ENCODE data around the gene GSC2.

GSC2 gene

GRCh38 chr22:19151329-19152191 is 1.5 kb upstream of the GSC2 start:
- DNase-seq: no peak

- DNase-seq: no peak
Observed at GRCh38 chr22:19150482-19151328, 613 bp upstream of the GSC2 start.

GRCh38 chr22:19149047-19149883 is 827 bp downstream of the GSC2 start:
- no peak for DNase-seq

GRCh38 chr22:19148417-19149046 is 1.6 kb downstream of the GSC2 start:
- DNase-seq: no peak

GRCh38 chr22:19147195-19147780 is 2.8 kb downstream of the GSC2 start:
- DNase-seq: no peak

GRCh38 chr22:19146215-19146968 is 3.7 kb downstream of the GSC2 start:
- no peak for DNase-seq

- DNase-seq: no peak
Observed at GRCh38 chr22:19143967-19144400, 6.1 kb downstream of the GSC2 start.

- DNase-seq: no peak
Observed at GRCh38 chr22:19143212-19143611, 6.9 kb downstream of the GSC2 start.

GRCh38 chr22:19142394-19142793 is 7.7 kb downstream of the GSC2 start:
- DNase-seq: no peak

- no peak for DNase-seq
Observed at GRCh38 chr22:19139974-19140373, 10.1 kb downstream of the GSC2 start.

GRCh38 chr22:19139001-19139356 is 11.1 kb downstream of the GSC2 start:
- DNase-seq: no peak

GRCh38 chr22:19138217-19139000 is 11.7 kb downstream of the GSC2 start:
- no peak for DNase-seq

GRCh38 chr22:19137384-19138216 is 12.5 kb downstream of the GSC2 start:
- DNase-seq: no peak

GRCh38 chr22:19136915-19137314 is 13.2 kb downstream of the GSC2 start:
- DNase-seq: no peak

- DNase-seq: no peak
Observed at GRCh38 chr22:19134874-19135273, 15.2 kb downstream of the GSC2 start.

GRCh38 chr22:19134176-19134831 is 15.8 kb downstream of the GSC2 start:
- no peak for DNase-seq

GRCh38 chr22:19133561-19133960 is 16.5 kb downstream of the GSC2 start:
- DNase-seq: no peak

GRCh38 chr22:19132693-19133400 is 17.2 kb downstream of the GSC2 start:
- no peak for DNase-seq

Data from SHP77 (cell line).